ENCODE measurements around the gene PREB. TPM values are rescaled to one million over a fixed set of nuclear protein-coding genes. Genes with fewer than 3 reads are reported as not detected.

Gene PREB
- total RNA-seq, 1 donor from 2014 or later = 35.5 TPM

DNA sequence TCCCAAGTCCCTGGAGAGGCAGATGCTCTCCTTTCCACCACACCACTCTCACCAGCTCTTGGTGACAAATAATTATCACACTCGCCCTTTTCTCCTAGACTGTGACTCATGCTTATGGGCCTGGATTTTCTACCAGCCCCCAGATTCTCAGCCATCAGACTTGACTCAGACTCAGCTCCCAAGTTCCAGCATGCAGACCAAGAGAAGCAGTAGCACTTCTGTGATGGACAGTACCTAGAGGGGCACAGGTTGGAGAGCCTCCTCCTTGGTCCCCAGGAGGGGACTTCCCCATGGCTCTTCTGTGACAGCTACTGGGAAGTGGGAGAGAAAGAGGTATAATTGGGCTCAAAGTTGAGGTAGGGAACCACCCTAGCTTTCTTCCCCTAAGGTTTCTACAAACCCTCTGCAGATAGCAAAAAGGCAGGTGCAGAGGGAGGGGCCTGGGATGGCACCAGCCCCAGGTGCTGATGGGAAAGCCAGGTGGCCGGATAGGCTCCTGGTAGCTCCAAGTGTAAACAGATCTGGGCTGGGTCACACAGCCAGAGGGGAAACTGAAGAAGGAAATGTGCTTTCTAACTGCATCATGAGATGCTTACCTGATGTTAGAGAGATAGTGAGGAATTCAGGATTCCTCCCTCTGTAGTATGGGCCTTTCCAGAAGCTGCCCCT, 18.5 kb upstream of the PREB start:
- no peaks in the 10 kb centered on the region for H3K4me1 Mint-ChIP-seq (ENCODE audit: low read depth, unreplicated experiment)
- peaks cover 3% of the 10 kb centered on the region for H3K27me3 Mint-ChIP-seq (ENCODE audit: unreplicated experiment)
- no peaks in the 10 kb centered on the region for H3K36me3 Mint-ChIP-seq (ENCODE audit: unreplicated experiment)
- H3K9me3 Mint-ChIP-seq (ENCODE audit: unreplicated experiment) = peaks cover 1% of the 10 kb centered on the region
- H3K4me3 Mint-ChIP-seq (ENCODE audit: unreplicated experiment) = no peak overlapping the region
- DNase-seq = no peak
- no peak overlapping the region for H3K27ac Mint-ChIP-seq (ENCODE audit: unreplicated experiment)
- TF ChIP-seq, protein P1, sequence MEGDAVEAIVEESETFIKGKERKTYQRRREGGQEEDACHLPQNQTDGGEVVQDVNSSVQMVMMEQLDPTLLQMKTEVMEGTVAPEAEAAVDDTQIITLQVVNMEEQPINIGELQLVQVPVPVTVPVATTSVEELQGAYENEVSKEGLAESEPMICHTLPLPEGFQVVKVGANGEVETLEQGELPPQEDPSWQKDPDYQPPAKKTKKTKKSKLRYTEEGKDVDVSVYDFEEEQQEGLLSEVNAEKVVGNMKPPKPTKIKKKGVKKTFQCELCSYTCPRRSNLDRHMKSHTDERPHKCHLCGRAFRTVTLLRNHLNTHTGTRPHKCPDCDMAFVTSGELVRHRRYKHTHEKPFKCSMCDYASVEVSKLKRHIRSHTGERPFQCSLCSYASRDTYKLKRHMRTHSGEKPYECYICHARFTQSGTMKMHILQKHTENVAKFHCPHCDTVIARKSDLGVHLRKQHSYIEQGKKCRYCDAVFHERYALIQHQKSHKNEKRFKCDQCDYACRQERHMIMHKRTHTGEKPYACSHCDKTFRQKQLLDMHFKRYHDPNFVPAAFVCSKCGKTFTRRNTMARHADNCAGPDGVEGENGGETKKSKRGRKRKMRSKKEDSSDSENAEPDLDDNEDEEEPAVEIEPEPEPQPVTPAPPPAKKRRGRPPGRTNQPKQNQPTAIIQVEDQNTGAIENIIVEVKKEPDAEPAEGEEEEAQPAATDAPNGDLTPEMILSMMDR (IDR thresholded peaks at IDR 0.05; ENCODE audit: partially characterized antibody, unreplicated experiment) = no peak

DNA sequence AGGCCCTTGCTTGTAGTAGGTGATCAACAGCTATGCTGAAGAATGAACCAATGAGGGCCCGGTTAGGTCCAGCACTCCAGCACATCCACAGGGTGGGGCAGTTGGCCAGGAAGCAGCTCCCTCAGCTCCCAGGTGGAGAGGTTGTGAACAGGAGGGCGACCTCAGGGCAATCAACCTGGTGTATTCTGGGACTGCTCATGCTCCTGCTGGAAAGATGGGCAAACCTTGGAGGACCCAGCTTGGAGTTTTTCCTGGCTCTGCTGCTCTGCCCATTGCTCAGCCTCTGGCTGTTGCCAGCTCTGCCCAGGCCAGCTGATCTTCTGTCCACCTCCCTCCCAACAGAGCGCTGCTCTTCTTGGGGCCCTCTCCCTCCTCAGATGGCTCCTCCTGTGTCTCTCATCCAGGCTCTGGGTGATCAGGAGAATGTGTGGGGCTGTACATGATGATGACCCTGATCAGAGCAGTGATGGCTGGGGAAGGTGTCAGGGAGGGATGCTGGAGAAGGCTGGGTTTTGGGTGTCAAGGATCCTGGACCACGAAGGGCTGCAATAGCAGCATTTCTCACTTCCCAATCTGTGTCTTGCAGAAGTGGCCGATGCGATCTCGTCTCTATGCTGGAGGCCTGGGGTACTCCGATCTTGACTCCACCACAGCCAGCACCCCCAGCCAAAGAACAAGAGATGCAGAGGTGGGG, 17.8 kb upstream of the PREB start:
- H3K27me3 Mint-ChIP-seq (ENCODE audit: unreplicated experiment) = no peaks in the 10 kb centered on the region
- TF ChIP-seq, protein P1 (IDR thresholded peaks at IDR 0.05; ENCODE audit: partially characterized antibody, unreplicated experiment) = no peak
- H3K4me1 Mint-ChIP-seq (ENCODE audit: low read depth, unreplicated experiment) = no peaks in the 10 kb centered on the region
- peaks cover 3% of the 10 kb centered on the region for H3K9me3 Mint-ChIP-seq (ENCODE audit: unreplicated experiment)
- H3K27ac Mint-ChIP-seq (ENCODE audit: unreplicated experiment) = no peak overlapping the region
- no peaks in the 10 kb centered on the region for H3K36me3 Mint-ChIP-seq (ENCODE audit: unreplicated experiment)
- DNase-seq = no peak
- H3K4me3 Mint-ChIP-seq (ENCODE audit: unreplicated experiment) = no peak overlapping the region

DNA sequence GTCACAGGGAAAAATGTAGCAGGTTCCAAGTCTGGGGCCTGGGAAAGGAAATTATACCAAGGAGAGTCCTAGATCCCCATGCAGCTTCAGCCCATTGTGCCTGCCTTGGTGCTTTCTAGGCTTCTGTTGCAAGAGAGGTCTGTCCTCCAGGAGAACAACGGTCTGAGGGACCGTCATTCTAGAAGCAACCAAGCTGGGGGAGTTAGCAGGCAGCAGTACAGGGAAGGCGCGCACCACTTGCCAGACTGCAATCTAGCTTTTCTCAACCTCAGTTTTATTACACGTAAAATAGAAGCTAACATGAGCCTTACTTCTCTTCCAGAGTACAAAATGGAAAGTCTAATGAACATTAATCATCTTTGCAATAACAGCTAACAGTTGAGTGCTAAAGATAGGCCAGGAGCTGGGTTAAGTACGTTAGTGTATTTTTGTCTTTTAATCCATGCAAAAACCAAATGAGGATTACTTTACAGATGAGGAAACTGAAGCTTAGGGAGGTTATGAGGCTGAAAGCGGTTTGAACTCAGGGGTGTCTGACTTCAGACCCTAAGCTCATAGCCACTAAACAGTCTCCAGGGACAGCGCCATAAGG, 16.3 kb upstream of the PREB start:
- Mint-ChIP-seq H3K4me3 (ENCODE audit: unreplicated experiment) (no peak overlapping the region), H3K36me3 (ENCODE audit: unreplicated experiment) (no peaks in the 10 kb centered on the region), H3K27ac (ENCODE audit: unreplicated experiment) (no peak overlapping the region), H3K4me1 (ENCODE audit: low read depth, unreplicated experiment) (no peaks in the 10 kb centered on the region), H3K9me3 (ENCODE audit: unreplicated experiment) (peaks cover 3% of the 10 kb centered on the region), H3K27me3 (ENCODE audit: unreplicated experiment) (no peaks in the 10 kb centered on the region)
- TF ChIP-seq, protein P1 (IDR thresholded peaks at IDR 0.05; ENCODE audit: partially characterized antibody, unreplicated experiment) = no peak
- DNase-seq = no peak

DNA sequence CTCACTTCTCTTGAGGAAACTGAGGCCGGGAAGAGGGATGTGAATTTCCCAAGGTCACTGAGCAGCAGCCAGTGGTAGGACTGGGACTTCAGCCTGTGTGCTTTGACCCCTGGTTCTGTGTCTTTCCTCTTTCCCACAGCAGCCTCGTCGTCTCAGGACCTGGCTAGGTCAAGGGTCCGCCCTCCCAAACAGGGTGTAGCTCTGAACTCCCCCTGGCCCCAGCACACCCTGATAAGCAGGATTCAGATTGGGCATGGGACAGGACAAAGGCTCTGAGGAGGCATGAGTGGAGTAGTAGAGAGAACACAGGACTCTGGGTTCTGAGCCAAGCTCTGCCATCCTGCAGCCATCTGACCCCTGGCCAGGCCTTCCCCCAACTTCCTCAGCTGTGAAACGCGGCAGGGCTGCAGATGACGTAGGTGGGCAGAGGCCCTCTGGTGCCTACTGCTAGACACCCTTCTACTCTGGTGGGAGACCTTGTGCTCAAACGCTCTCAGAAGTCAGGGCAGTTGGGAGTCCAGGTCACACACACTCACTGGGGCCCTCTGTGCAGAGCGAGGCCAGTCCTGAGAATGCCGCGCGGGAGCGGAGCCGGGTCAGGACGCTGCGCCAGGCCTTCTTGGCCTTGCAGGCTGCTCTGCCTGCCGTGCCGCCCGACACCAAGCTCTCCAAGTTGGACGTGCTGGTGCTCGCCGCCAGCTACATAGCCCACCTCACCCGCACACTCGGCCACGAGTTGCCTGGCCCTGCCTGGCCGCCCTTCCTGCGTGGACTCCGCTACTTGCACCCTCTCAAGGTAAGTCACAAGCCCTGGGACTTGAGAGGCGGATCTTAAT, 15.4 kb upstream of the PREB start:
- DNase-seq = no peak
- TF ChIP-seq, protein P1 (IDR thresholded peaks at IDR 0.05; ENCODE audit: partially characterized antibody, unreplicated experiment) = no peak
- Mint-ChIP-seq H3K36me3 (ENCODE audit: unreplicated experiment) (no peaks in the 10 kb centered on the region), H3K27ac (ENCODE audit: unreplicated experiment) (no peak overlapping the region), H3K4me3 (ENCODE audit: unreplicated experiment) (no peak overlapping the region), H3K9me3 (ENCODE audit: unreplicated experiment) (peaks cover 3% of the 10 kb centered on the region), H3K27me3 (ENCODE audit: unreplicated experiment) (no peaks in the 10 kb centered on the region), H3K4me1 (ENCODE audit: low read depth, unreplicated experiment) (no peaks in the 10 kb centered on the region)
